Vagina (tissue), 2 donors: Measurements from ENCODE around the gene PPIA.

ENCODE experiments used
- POLR2A ChIP-seq, 2 donors: fragments of 450-650 bp; IDR thresholded peaks; one replicate each; pipeline ENCODE4 v1.6.1; 2017; ENCODE audit warnings: antibody characterized with exemption in 2 of 2, mild to moderate bottlenecking in 2 of 2, moderate library complexity in 2 of 2
- POLR2AphosphoS5 ChIP-seq, 2 donors: sonication (generic); formaldehyde crosslinking; IDR thresholded peaks; one replicate each; pipeline ENCODE4 v1.9.0; 2017; ENCODE audit warnings: antibody characterized with exemption in 2 of 2, mild to moderate bottlenecking in 2 of 2, low read depth in 1 of 2; ENCODE audit not compliant: insufficient read depth in 1 of 2
- TF ChIP-seq, protein P1 (sequence below), 3 experiments: fragments of 450-650 bp in 2 of 3; fragments of 200-600 bp in 1 of 3; sonication (generic) in 1 of 3; IDR thresholded peaks; one replicate each; pipeline ENCODE4 v1.5.1; 2017 to 2019; ENCODE audit warnings: antibody characterized with exemption in 3 of 3, mild to moderate bottlenecking in 2 of 3, moderate library complexity in 2 of 3

DNA sequence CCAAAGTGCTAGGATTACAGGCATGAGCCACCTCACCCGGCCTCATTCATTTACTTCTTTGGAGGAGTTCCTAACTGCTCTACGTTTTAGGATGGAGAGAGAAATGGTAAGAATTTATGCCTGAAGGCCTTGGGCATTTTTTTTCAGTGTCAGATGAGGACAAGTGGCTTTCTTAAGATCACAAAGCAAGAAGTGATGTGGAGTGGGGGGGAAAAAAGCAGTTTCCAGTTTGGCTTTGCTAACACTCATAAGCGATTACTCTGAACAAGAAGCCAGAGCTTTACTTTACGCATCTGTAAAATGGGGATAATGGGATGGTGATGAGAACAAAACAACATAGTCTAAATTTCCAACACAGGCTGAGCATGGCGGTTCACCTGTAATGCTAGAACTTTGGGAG lies 2.6 kb upstream of the PPIA start:
- TF ChIP-seq POLR2AphosphoS5 (IDR thresholded peaks at IDR 0.05; ENCODE audit: insufficient read depth in 1 of 2, low read depth in 1 of 2), result no peak
- TF ChIP-seq, protein P1, sequence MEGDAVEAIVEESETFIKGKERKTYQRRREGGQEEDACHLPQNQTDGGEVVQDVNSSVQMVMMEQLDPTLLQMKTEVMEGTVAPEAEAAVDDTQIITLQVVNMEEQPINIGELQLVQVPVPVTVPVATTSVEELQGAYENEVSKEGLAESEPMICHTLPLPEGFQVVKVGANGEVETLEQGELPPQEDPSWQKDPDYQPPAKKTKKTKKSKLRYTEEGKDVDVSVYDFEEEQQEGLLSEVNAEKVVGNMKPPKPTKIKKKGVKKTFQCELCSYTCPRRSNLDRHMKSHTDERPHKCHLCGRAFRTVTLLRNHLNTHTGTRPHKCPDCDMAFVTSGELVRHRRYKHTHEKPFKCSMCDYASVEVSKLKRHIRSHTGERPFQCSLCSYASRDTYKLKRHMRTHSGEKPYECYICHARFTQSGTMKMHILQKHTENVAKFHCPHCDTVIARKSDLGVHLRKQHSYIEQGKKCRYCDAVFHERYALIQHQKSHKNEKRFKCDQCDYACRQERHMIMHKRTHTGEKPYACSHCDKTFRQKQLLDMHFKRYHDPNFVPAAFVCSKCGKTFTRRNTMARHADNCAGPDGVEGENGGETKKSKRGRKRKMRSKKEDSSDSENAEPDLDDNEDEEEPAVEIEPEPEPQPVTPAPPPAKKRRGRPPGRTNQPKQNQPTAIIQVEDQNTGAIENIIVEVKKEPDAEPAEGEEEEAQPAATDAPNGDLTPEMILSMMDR (IDR thresholded peaks at IDR 0.05), result no peak
- no peak for TF ChIP-seq POLR2A (IDR thresholded peaks at IDR 0.05)
